PFSK-1 (cell line): ENCODE measurements around the gene KRTAP10-1.

Experiments used
- POLR2AphosphoS5 ChIP-seq: IDR thresholded peaks from 2 replicates; pipeline ENCODE4 v1.6.1; 2012; ENCODE audit warnings: low read depth, mild to moderate bottlenecking, control low read depth, low read length, moderate library complexity
- SIN3A ChIP-seq: IDR thresholded peaks from 2 replicates; pipeline ENCODE4 v1.6.1; 2012; ENCODE audit warnings: mild to moderate bottlenecking, low read length, moderate library complexity, borderline replicate concordance; ENCODE audit not compliant: insufficient read depth
- TAF1 ChIP-seq: IDR thresholded peaks from 2 replicates; pipeline ENCODE4 v1.6.1; 2012; ENCODE audit warnings: low read length, control low read depth, borderline replicate concordance; ENCODE audit not compliant: insufficient read depth

DNA sequence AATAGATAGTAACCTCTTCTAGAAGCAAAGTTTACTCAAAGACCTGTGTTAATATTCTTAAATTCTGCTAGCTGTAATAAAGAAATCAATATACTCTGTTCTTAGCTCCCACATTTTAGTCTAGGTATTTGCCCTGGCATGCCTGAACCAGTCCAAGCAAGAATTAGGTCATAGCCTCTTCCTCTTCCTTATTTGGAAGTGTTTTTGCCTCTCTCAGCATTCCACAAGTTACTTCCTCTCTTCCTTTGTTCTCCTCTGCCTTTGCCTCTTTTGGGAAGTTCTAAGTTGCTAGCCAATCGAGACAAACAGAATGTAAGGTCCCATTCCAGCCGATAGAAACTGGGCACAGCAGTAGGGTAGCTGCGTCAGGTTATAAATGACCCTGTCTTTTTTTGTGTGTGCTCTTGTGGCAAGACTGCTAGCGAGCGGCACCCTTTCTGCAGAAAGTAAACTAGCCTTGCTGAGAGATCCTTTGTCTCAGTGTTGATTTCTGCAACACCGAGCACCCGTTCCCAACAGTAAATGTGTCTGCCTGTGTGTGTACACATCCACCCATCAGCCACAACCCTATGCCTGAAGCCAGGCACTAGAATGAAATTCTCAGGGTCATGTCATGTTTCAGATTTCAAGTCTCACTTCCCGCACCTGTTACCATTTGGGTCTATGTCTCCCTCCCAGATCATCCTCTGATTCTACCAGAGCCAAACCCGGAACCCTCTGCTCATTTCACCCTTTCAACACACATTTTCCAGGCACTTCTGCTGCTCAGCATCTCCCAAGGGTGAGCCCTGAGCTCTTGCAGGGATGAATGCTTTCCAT lies 47.2 kb downstream of the KRTAP10-1 start:
- TF ChIP-seq POLR2AphosphoS5 = no peak
- TF ChIP-seq SIN3A = no peak
- TF ChIP-seq TAF1 = no peak
